ENCODE data around the gene SLC6A11.

GRCh38 chr3:10817506-10817905 is 1.5 kb downstream of the SLC6A11 start:
- TF ChIP-seq CTCF (IDR thresholded peaks at IDR 0.05) (no peak), POLR2A (IDR thresholded peaks at IDR 0.05) (no peak)
